HL-60 (cell line): ENCODE data around the gene BRMS1L.

Source experiments
- POLR2AphosphoS5 ChIP-seq: IDR thresholded peaks from 2 replicates; pipeline ENCODE4 v1.6.1; 2012; ENCODE audit warnings: low read depth
- REST ChIP-seq: IDR thresholded peaks from 2 replicates; pipeline ENCODE4 v1.6.1; 2012; ENCODE audit warnings: low read depth; ENCODE audit not compliant: insufficient replicate concordance
- SPI1 ChIP-seq: IDR thresholded peaks from 2 replicates; pipeline ENCODE4 v1.6.1; 2012; ENCODE audit warnings: low read depth, mild to moderate bottlenecking, borderline replicate concordance
- TF ChIP-seq, protein P1 (sequence below): IDR thresholded peaks from one replicate; pipeline ENCODE4 v1.5.1; 2011; ENCODE audit warnings: low read length, control low read depth, inconsistent platforms; ENCODE audit not compliant: insufficient read depth

- TF ChIP-seq, protein P1, sequence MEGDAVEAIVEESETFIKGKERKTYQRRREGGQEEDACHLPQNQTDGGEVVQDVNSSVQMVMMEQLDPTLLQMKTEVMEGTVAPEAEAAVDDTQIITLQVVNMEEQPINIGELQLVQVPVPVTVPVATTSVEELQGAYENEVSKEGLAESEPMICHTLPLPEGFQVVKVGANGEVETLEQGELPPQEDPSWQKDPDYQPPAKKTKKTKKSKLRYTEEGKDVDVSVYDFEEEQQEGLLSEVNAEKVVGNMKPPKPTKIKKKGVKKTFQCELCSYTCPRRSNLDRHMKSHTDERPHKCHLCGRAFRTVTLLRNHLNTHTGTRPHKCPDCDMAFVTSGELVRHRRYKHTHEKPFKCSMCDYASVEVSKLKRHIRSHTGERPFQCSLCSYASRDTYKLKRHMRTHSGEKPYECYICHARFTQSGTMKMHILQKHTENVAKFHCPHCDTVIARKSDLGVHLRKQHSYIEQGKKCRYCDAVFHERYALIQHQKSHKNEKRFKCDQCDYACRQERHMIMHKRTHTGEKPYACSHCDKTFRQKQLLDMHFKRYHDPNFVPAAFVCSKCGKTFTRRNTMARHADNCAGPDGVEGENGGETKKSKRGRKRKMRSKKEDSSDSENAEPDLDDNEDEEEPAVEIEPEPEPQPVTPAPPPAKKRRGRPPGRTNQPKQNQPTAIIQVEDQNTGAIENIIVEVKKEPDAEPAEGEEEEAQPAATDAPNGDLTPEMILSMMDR: no peak
- TF ChIP-seq POLR2AphosphoS5 (no peak), SPI1 (no peak), REST (no peak)
Observed at GRCh38 chr14:35915775-35916174, 89.6 kb downstream of the BRMS1L start.
